Body of pancreas (tissue), 4 donors: ENCODE results near the gene GNAO1.

ENCODE experiments used
- CTCF ChIP-seq, 7 experiments: fragments of 450-650 bp in 4 of 7; fragments of 200-600 bp in 3 of 7; sonication (generic) in 3 of 7; IDR thresholded peaks; one replicate each; pipeline ENCODE4 v1.5.1; 2016 to 2019; ENCODE audit warnings: antibody characterized with exemption in 7 of 7
- POLR2A ChIP-seq, 3 donors: fragments of 450-650 bp; IDR thresholded peaks; one replicate each; pipeline ENCODE4 v1.6.1; 2016; ENCODE audit warnings: antibody characterized with exemption in 3 of 3, mild to moderate bottlenecking in 2 of 3

GRCh38 chr16:56244612-56245011 is 53.3 kb downstream of the GNAO1 start:
- TF ChIP-seq POLR2A (IDR thresholded peaks at IDR 0.05) (no peak), CTCF (IDR thresholded peaks at IDR 0.05) (no peak)
